ENCODE data around the gene APOL1.

DNA sequence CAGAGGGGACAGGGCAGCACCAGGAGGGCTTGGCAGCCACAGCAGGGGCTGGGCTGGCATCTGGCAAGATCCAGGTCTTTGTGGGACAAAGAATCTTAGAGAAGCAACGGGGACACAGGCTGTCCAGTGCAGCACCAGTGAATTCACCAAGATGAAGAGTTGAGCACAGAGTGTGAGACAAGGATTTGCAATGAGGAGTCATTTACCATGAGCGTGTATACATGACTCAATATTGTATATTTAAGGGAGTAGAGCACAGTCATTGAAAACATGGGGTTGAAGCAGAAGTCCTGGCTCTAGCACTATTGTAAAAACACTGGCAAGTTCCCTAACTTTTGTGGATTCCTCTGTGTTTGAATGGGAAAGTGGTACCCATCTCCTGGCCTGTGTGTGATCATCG lies 3.5 kb downstream of the APOL1 start:
- TF ChIP-seq, protein P1, sequence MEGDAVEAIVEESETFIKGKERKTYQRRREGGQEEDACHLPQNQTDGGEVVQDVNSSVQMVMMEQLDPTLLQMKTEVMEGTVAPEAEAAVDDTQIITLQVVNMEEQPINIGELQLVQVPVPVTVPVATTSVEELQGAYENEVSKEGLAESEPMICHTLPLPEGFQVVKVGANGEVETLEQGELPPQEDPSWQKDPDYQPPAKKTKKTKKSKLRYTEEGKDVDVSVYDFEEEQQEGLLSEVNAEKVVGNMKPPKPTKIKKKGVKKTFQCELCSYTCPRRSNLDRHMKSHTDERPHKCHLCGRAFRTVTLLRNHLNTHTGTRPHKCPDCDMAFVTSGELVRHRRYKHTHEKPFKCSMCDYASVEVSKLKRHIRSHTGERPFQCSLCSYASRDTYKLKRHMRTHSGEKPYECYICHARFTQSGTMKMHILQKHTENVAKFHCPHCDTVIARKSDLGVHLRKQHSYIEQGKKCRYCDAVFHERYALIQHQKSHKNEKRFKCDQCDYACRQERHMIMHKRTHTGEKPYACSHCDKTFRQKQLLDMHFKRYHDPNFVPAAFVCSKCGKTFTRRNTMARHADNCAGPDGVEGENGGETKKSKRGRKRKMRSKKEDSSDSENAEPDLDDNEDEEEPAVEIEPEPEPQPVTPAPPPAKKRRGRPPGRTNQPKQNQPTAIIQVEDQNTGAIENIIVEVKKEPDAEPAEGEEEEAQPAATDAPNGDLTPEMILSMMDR (conservative IDR thresholded peaks at IDR 0.05; ENCODE audit: low read depth, low read length), result no peak
- no peak for TF ChIP-seq RAD21 (IDR thresholded peaks at IDR 0.05; ENCODE audit: low read length)
- TF ChIP-seq NFE2L2 (IDR thresholded peaks at IDR 0.05; ENCODE audit: low read depth, low read length), result no peak
- no peak for TF ChIP-seq POLR2A (IDR thresholded peaks at IDR 0.05; ENCODE audit: low read depth, low read length)
- TF ChIP-seq RCOR1 (IDR thresholded peaks at IDR 0.05; ENCODE audit: insufficient replicate concordance, low read length), result no peak
- 0 out of 2 replicates have a peak, but pooled peaks have one; percentile 26 for TF ChIP-seq FOS (IDR thresholded peaks at IDR 0.05; ENCODE audit: low read depth, low read length)
- TF ChIP-seq CEBPB (IDR thresholded peaks at IDR 0.05; ENCODE audit: low read depth, low read length), result no peak
- TF ChIP-seq, protein P2, sequence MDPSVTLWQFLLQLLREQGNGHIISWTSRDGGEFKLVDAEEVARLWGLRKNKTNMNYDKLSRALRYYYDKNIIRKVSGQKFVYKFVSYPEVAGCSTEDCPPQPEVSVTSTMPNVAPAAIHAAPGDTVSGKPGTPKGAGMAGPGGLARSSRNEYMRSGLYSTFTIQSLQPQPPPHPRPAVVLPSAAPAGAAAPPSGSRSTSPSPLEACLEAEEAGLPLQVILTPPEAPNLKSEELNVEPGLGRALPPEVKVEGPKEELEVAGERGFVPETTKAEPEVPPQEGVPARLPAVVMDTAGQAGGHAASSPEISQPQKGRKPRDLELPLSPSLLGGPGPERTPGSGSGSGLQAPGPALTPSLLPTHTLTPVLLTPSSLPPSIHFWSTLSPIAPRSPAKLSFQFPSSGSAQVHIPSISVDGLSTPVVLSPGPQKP (IDR thresholded peaks at IDR 0.05; ENCODE audit: borderline replicate concordance, low read depth, low read length), result no peak
- TF ChIP-seq RFX5 (IDR thresholded peaks at IDR 0.05; ENCODE audit: low read depth, low read length), result no peak
- no peak for TF ChIP-seq MXI1 (IDR thresholded peaks at IDR 0.05; ENCODE audit: borderline replicate concordance, low read depth, low read length)

All from IMR-90 (cell line).